VCaP (cell line): Measurements from ENCODE around the gene LRRC8A.
A peak's percentile ranks its signal among the peaks of the same experiment; 100 is the strongest.

Experiments
- H3K27ac ChIP-seq: fragments of 450-650 bp; 2 replicates; pipeline ENCODE4 v1.5.1; 2017
- CTCF ChIP-seq: fragments of 450-650 bp; conservative IDR thresholded peaks from 2 replicates; pipeline ENCODE4 v1.5.1; 2017; ENCODE audit warnings: mild to moderate bottlenecking, moderate library complexity

LRRC8A gene

GRCh38 chr9:128882677-128883603 is 1.0 kb downstream of the LRRC8A start:
- H3K27ac ChIP-seq: peak overlapping the region; percentile 91
- TF ChIP-seq CTCF: no peak

- no peak for TF ChIP-seq CTCF
- no peak overlapping the region for H3K27ac ChIP-seq
These were observed 2.2 kb downstream of the LRRC8A start for GRCh38 chr9:128884164-128884563.

GRCh38 chr9:128885376-128885775 is 3.4 kb downstream of the LRRC8A start:
- no peak overlapping the region for H3K27ac ChIP-seq
- no peak for TF ChIP-seq CTCF

- H3K27ac ChIP-seq: no peak overlapping the region
- TF ChIP-seq CTCF: no peak
These were observed 3.9 kb downstream of the LRRC8A start for GRCh38 chr9:128885798-128886197.

GRCh38 chr9:128886211-128886891 is 4.4 kb downstream of the LRRC8A start:
- H3K27ac ChIP-seq: no peak overlapping the region
- no peak for TF ChIP-seq CTCF

GRCh38 chr9:128887049-128887448 is 5.1 kb downstream of the LRRC8A start:
- no peak overlapping the region for H3K27ac ChIP-seq
- TF ChIP-seq CTCF: no peak

- peak overlapping the region; percentile 42 for H3K27ac ChIP-seq
- no peak for TF ChIP-seq CTCF
These were observed 6.0 kb downstream of the LRRC8A start for GRCh38 chr9:128887914-128888350.
